Vagina (tissue), 2 donors: Measurements from ENCODE around the gene ADARB2.

Source experiments
- CTCF ChIP-seq, 3 experiments: fragments of 450-650 bp in 2 of 3; fragments of 200-600 bp in 1 of 3; sonication (generic) in 1 of 3; IDR thresholded peaks; one replicate each; pipeline ENCODE4 v1.5.1; 2017 to 2019; ENCODE audit warnings: antibody characterized with exemption in 3 of 3, mild to moderate bottlenecking in 2 of 3, moderate library complexity in 2 of 3
- POLR2A ChIP-seq, 2 donors: fragments of 450-650 bp; IDR thresholded peaks; one replicate each; pipeline ENCODE4 v1.6.1; 2017; ENCODE audit warnings: antibody characterized with exemption in 2 of 2, mild to moderate bottlenecking in 2 of 2, moderate library complexity in 2 of 2

DNA sequence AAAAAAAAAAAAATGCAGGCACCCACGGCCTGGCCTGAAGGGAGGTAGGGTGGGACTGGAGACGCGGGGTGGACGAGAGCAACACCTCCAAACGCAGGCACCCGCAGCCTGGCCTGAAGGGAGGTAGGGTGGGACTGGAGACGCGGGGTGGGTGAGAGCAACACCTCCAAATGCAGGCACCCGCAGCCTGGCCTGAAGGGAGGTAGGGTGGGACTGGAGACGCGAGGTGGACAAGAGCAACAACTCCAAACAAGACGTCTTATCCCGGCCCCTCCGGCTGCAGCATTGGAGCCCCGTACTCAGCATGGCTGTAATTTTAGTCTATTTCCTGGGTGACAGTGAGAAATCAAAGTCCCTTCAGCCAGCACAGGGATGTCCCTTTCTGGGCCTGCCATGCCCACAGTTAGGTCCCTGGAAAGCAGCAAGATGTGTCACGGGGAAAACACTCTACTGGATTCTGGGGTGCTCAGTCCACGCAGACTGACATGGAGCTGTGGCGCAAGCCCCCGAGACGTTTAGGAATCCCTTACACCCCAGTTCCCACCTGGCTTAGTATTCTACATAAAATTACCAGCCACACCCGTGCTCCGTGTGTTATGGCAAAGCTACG, 561.3 kb downstream of the ADARB2 start:
- no peak for TF ChIP-seq CTCF (IDR thresholded peaks at IDR 0.05)
- no peak for TF ChIP-seq POLR2A (IDR thresholded peaks at IDR 0.05)
